HS-27A (cell line): ENCODE results near the gene KRTAP10-8.
"Not testable (repeated sequence)": the region's sequence is repeated elsewhere in the genome, so short reads cannot be mapped to it uniquely, and the experiment has no call there.

ENCODE experiments used
- DNase-seq: peaks from one replicate; pipeline ENCODE4 v3.0.0-alpha.2; 2012; ENCODE audit warnings: low read depth, missing footprints

KRTAP10-8 gene

GRCh38 chr21:44618504-44618903, 6.6 kb downstream of the KRTAP10-8 start:
- DNase-seq: no peak

GRCh38 chr21:44618909-44619308, 7.0 kb downstream of the KRTAP10-8 start:
- DNase-seq: no peak

- no peak for DNase-seq
These were observed 8.0 kb downstream of the KRTAP10-8 start for GRCh38 chr21:44619886-44620285.

GRCh38 chr21:44623575-44623974, 11.7 kb downstream of the KRTAP10-8 start:
- DNase-seq: no peak

- DNase-seq: no peak
These were observed 13.9 kb downstream of the KRTAP10-8 start for GRCh38 chr21:44625756-44626155.

- no peak for DNase-seq
These were observed 14.4 kb downstream of the KRTAP10-8 start for GRCh38 chr21:44626262-44626661.

- DNase-seq: no peak
These were observed 14.8 kb downstream of the KRTAP10-8 start, which contains the start of gene KRTAP10-9 for GRCh38 chr21:44626673-44627143. TSS of gene KRTAP10-9 (plus strand) at chr21:44627093. CDS start at chr21:44627172, 79 bp downstream.

- not testable (repeated sequence) for DNase-seq
These were observed 15.4 kb downstream of the KRTAP10-8 start for GRCh38 chr21:44627181-44627822.

GRCh38 chr21:44627831-44628233, 16.0 kb downstream of the KRTAP10-8 start:
- DNase-seq: not testable (repeated sequence)

GRCh38 chr21:44628707-44629391, 17.0 kb downstream of the KRTAP10-8 start:
- no peak for DNase-seq

GRCh38 chr21:44630440-44630839, 18.6 kb downstream of the KRTAP10-8 start:
- DNase-seq: no peak

GRCh38 chr21:44632067-44632466, 20.2 kb downstream of the KRTAP10-8 start:
- DNase-seq: no peak

- no peak for DNase-seq
These were observed 24.5 kb downstream of the KRTAP10-8 start for GRCh38 chr21:44636209-44637017.

- no peak for DNase-seq
These were observed 25.4 kb downstream of the KRTAP10-8 start, which contains the start of gene KRTAP10-10 for GRCh38 chr21:44637018-44637850. TSS of gene KRTAP10-10 (plus strand) at chr21:44637356. CDS start at chr21:44637418, 62 bp downstream.

GRCh38 chr21:44637851-44638348, 26.0 kb downstream of the KRTAP10-8 start:
- DNase-seq: not testable (repeated sequence)

GRCh38 chr21:44638506-44639330, 26.8 kb downstream of the KRTAP10-8 start:
- not testable (repeated sequence) for DNase-seq

- no peak for DNase-seq
These were observed 27.4 kb downstream of the KRTAP10-8 start for GRCh38 chr21:44639331-44639655.

GRCh38 chr21:44640761-44641160, 28.9 kb downstream of the KRTAP10-8 start:
- no peak for DNase-seq

- no peak for DNase-seq
These were observed 31.9 kb downstream of the KRTAP10-8 start for GRCh38 chr21:44643741-44644310.

GRCh38 chr21:44644878-44645277, 33.0 kb downstream of the KRTAP10-8 start:
- no peak for DNase-seq
